Kidney epithelial cell (primary cell): ENCODE results near the gene CA12. TPM values are rescaled to one million over a fixed set of nuclear protein-coding genes. Genes with fewer than 3 reads are reported as not detected.
A peak's percentile ranks its signal among the peaks of the same experiment; 100 is the strongest.

ENCODE experiments used
- DNase-seq: peaks from one replicate; pipeline ENCODE4 v3.0.0-alpha.2; 2010; ENCODE audit warnings: low read depth
- H3K27me3 ChIP-seq: 2 replicates; pipeline ENCODE4 v1.6.0; 2011; ENCODE audit warnings: low read length; ENCODE audit not compliant: control insufficient read depth, insufficient read depth
- H3K36me3 ChIP-seq: 2 replicates; pipeline ENCODE4 v1.5.1; 2011; ENCODE audit warnings: low read length; ENCODE audit not compliant: control insufficient read depth, insufficient read depth
- H3K4me3 ChIP-seq: 2 replicates; pipeline ENCODE4 v1.5.1; 2011; ENCODE audit warnings: low read depth, mild to moderate bottlenecking, control low read depth, low read length
- total RNA-seq: library from RNA; depleted of rRNA; stranded (reverse); fragments of >200 nt; gene quantifications from 2 replicates; pipeline ENCODE4 v1.2.3, GENCODE V29; 2015
- TF ChIP-seq, protein P1 (sequence below): IDR thresholded peaks from 2 replicates; pipeline ENCODE4 v1.5.1; 2011; ENCODE audit warnings: mild to moderate bottlenecking, moderate library complexity, low read length, control low read depth, inconsistent platforms; ENCODE audit not compliant: insufficient read depth, poor library complexity, severe bottlenecking

The CA12 gene
- total RNA-seq, 1 donor from 2014 or later, result 2.9 TPM

DNA sequence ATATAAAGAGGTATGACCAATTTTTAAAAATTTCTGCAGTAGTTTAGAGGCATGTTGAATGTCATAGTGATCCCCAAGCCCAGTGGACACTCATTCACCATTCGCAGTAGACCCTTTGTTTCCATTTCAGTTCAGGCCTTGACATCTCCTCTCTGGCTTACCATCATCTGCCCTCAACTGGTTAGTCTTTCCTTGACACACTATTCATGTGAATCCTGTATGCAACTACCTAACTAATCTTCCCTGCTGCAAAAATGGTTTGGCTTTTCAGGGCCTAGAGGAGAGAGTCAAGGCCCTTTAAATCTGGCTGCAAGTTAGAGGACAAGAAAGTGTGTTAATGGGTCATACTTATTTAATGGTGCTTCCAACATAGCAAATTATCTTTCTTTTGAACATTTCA is 93.3 kb downstream of the CA12 start:
- no peak overlapping the region for H3K4me3 ChIP-seq
- H3K27me3 ChIP-seq, result no peaks in the 10 kb centered on the region
- DNase-seq, result no peak
- H3K36me3 ChIP-seq, result no peaks in the 10 kb centered on the region
- TF ChIP-seq, protein P1, sequence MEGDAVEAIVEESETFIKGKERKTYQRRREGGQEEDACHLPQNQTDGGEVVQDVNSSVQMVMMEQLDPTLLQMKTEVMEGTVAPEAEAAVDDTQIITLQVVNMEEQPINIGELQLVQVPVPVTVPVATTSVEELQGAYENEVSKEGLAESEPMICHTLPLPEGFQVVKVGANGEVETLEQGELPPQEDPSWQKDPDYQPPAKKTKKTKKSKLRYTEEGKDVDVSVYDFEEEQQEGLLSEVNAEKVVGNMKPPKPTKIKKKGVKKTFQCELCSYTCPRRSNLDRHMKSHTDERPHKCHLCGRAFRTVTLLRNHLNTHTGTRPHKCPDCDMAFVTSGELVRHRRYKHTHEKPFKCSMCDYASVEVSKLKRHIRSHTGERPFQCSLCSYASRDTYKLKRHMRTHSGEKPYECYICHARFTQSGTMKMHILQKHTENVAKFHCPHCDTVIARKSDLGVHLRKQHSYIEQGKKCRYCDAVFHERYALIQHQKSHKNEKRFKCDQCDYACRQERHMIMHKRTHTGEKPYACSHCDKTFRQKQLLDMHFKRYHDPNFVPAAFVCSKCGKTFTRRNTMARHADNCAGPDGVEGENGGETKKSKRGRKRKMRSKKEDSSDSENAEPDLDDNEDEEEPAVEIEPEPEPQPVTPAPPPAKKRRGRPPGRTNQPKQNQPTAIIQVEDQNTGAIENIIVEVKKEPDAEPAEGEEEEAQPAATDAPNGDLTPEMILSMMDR, result no peak

DNA sequence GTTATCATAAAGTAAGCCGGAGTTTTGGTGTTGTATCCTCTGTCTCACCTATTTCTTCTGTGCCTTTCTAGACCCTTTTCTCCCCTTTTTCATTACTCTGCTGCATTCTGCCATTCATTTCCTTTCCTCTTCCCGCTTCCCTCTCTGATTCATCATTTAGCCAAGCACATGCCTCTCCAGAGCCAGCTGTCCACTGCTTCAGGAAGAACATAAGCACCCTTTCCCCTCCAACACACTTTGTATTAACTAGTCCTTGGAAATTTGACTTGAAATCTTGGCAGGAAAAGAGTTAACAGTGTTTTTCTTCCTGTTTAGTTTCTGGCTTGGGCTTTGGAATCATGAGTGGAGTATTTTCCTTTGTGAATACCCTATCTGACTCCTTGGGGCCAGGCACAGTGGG is 94.5 kb downstream of the CA12 start:
- TF ChIP-seq, protein P1, result no peak
- DNase-seq, result no peak
- no peaks in the 10 kb centered on the region for H3K36me3 ChIP-seq
- no peak overlapping the region for H3K4me3 ChIP-seq
- no peaks in the 10 kb centered on the region for H3K27me3 ChIP-seq

DNA sequence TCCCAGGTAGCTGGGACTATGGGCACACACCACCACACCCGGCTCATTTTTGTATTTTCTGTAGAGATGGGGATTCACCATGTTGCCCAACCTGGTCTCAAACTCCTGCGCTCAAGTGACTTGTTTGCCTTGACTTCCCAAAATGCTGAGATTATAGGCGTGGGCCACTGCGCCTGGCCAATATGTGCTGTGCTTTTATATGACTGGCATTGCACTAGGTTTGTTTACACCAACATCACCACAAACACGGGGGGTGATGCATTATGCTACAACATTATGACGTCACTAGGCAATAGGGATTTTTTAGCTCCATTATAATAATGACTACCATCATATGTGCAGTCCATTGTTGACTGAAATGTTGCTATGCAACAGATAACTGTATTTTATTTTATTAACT is 97.3 kb downstream of the CA12 start:
- Histone ChIP-seq H3K27me3 (no peaks in the 10 kb centered on the region), H3K4me3 (no peak overlapping the region), H3K36me3 (no peaks in the 10 kb centered on the region)
- TF ChIP-seq, protein P1, result no peak
- no peak for DNase-seq

DNA sequence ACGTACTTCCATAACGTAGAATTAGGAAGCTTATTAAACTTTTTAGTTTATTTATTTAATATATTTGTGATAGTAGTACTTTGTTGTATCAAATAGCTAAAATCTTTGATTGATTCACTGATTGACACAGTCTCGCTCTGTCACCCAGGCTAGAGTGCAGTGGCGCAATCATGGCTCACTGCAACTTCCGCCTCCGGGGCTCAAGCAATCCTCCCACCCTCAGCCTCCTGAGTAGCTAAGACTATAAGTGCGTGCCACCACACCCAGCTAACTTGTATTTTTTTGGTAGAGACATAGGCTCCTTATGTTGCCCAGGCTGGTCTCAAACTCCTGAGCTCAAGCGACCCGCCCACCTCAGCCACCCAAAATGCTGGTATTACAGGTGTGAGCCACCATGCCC is 98.5 kb downstream of the CA12 start:
- no peaks in the 10 kb centered on the region for H3K36me3 ChIP-seq
- TF ChIP-seq, protein P1, result no peak
- H3K27me3 ChIP-seq, result no peaks in the 10 kb centered on the region
- H3K4me3 ChIP-seq, result no peak overlapping the region
- no peak for DNase-seq

DNA sequence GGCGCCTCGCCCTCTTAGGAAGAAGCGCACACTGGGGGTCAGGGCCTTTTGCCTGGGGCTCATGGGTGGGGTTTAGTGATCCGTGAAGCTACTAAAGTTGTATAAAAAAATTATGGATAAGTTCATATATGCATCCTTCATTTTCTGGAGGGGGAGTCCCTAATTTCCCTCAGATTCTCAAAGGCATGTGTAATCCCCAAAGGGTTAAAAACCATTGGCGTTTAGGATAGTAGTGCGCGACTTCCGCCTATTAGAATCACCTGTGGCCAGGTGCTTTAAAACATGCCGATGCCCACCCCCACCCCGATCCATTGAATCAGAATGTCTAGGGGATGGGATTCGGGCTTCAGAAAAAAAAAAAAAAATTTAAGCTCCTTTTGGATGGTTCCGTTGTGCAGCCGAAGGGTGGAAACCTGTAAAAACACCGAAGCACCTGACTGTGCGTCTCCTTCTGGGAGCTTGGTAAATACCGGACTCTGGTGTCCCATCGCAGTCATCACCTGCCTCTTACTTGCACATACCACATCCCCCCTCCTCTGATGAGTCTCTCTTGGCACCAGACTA is 103.7 kb downstream of the CA12 start:
- H3K4me3 ChIP-seq, result peak overlapping the region; percentile 58
- TF ChIP-seq, protein P1, result no peak
- DNase-seq, result no peak
- H3K36me3 ChIP-seq, result no peaks in the 10 kb centered on the region
- no peaks in the 10 kb centered on the region for H3K27me3 ChIP-seq
